ENCODE results near the gene NBAS. TPM values are rescaled to one million over a fixed set of nuclear protein-coding genes. Genes with fewer than 3 reads are reported as not detected.

The NBAS gene
- total RNA-seq, 2 experiments from 2014 or later = 28.2 to 31.8 TPM

GRCh38 chr2:15189216-15189615 lies 371.9 kb downstream of the NBAS start:
- Mint-ChIP-seq H3K36me3 (ENCODE audit: low read depth) (peaks cover 7% of the 10 kb centered on the region), H3K27me3 (ENCODE audit: low read depth) (no peaks in the 10 kb centered on the region), H3K9me3 (ENCODE audit: insufficient read depth) (no peaks in the 10 kb centered on the region), H3K27ac (no peak overlapping the region), H3K4me3 (no peak overlapping the region), H3K4me1 (ENCODE audit: low read depth) (no peaks in the 10 kb centered on the region)
- ATAC-seq (no peak), DNase-seq (no peak)
- ChIA-PET CTCF (no interaction called here), POLR2A (no interaction called here)

- Mint-ChIP-seq H3K4me3 (no peak overlapping the region), H3K4me1 (ENCODE audit: low read depth) (no peaks in the 10 kb centered on the region)
Measured at GRCh38 chr2:15187702-15188101, 373.4 kb downstream of the NBAS start.

GRCh38 chr2:15186118-15186517 lies 375.0 kb downstream of the NBAS start:
- Mint-ChIP-seq H3K9me3 (ENCODE audit: insufficient read depth) (no peaks in the 10 kb centered on the region), H3K27me3 (ENCODE audit: low read depth) (no peaks in the 10 kb centered on the region), H3K27ac (no peak overlapping the region), H3K4me3 (no peak overlapping the region), H3K4me1 (ENCODE audit: low read depth) (no peaks in the 10 kb centered on the region), H3K36me3 (ENCODE audit: low read depth) (peaks cover 5% of the 10 kb centered on the region)
- ChIA-PET POLR2A (no interaction called here), CTCF (no interaction called here)
- no peak for DNase-seq
- no peak for ATAC-seq

More at GRCh38 chr2:15187702-15188101, 373.4 kb downstream of the NBAS start:
- H3K27me3 Mint-ChIP-seq (ENCODE audit: low read depth) = no peaks in the 10 kb centered on the region
- ChIA-PET CTCF (no interaction called here), POLR2A (no interaction called here)
- ATAC-seq = no peak
- H3K36me3 Mint-ChIP-seq (ENCODE audit: low read depth) = peaks cover 5% of the 10 kb centered on the region
- no peak overlapping the region for H3K27ac Mint-ChIP-seq
- no peaks in the 10 kb centered on the region for H3K9me3 Mint-ChIP-seq (ENCODE audit: insufficient read depth)
- DNase-seq = no peak

GRCh38 chr2:15184491-15184890 lies 376.6 kb downstream of the NBAS start:
- ATAC-seq (no peak), DNase-seq (no peak)
- POLR2A ChIA-PET = no interaction called here
- CTCF ChIA-PET = no interaction called here
- Mint-ChIP-seq H3K4me1 (ENCODE audit: low read depth) (no peaks in the 10 kb centered on the region), H3K27ac (no peak overlapping the region), H3K4me3 (no peak overlapping the region), H3K27me3 (ENCODE audit: low read depth) (no peaks in the 10 kb centered on the region), H3K36me3 (ENCODE audit: low read depth) (peaks cover 5% of the 10 kb centered on the region), H3K9me3 (ENCODE audit: insufficient read depth) (no peaks in the 10 kb centered on the region)

- ChIA-PET POLR2A (no interaction called here), CTCF (no interaction called here)
- Mint-ChIP-seq H3K36me3 (ENCODE audit: low read depth) (peaks cover 10% of the 10 kb centered on the region), H3K4me1 (ENCODE audit: low read depth) (peaks cover 17% of the 10 kb centered on the region), H3K9me3 (ENCODE audit: insufficient read depth) (no peaks in the 10 kb centered on the region), H3K27ac (no peak overlapping the region), H3K27me3 (ENCODE audit: low read depth) (no peaks in the 10 kb centered on the region), H3K4me3 (no peak overlapping the region)
- ATAC-seq = no peak
- DNase-seq = no peak
Measured at GRCh38 chr2:15182275-15182674, 378.9 kb downstream of the NBAS start.

GRCh38 chr2:15181092-15181745 lies 379.9 kb downstream of the NBAS start:
- ATAC-seq (no peak), DNase-seq (no peak)
- Mint-ChIP-seq H3K9me3 (ENCODE audit: insufficient read depth) (no peaks in the 10 kb centered on the region), H3K4me3 (no peak overlapping the region), H3K27ac (no peak overlapping the region), H3K27me3 (ENCODE audit: low read depth) (no peaks in the 10 kb centered on the region), H3K4me1 (ENCODE audit: low read depth) (peaks cover 28% of the 10 kb centered on the region), H3K36me3 (ENCODE audit: low read depth) (peaks cover 15% of the 10 kb centered on the region)
- ChIA-PET CTCF (interaction anchor here (1.5 kb wide), 1 partner anchor 366 kb away, joined by 4 read pairs; no protein-coding TSS in a partner anchor), POLR2A (no interaction called here)

GRCh38 chr2:15180379-15180778 lies 380.8 kb downstream of the NBAS start:
- CTCF ChIA-PET = interaction anchor here (1.5 kb wide), 1 partner anchor 366 kb away, joined by 4 read pairs; no protein-coding TSS in a partner anchor
- peaks cover 36% of the 10 kb centered on the region for H3K4me1 Mint-ChIP-seq (ENCODE audit: low read depth)
- no peak overlapping the region for H3K27ac Mint-ChIP-seq
- no peak overlapping the region for H3K4me3 Mint-ChIP-seq
- H3K27me3 Mint-ChIP-seq (ENCODE audit: low read depth) = no peaks in the 10 kb centered on the region
- DNase-seq (no peak), ATAC-seq (no peak)
- H3K9me3 Mint-ChIP-seq (ENCODE audit: insufficient read depth) = no peaks in the 10 kb centered on the region
- POLR2A ChIA-PET = no interaction called here
- peaks cover 17% of the 10 kb centered on the region for H3K36me3 Mint-ChIP-seq (ENCODE audit: low read depth)

- ATAC-seq (no peak), DNase-seq (no peak)
- Mint-ChIP-seq H3K36me3 (ENCODE audit: low read depth) (peaks cover 17% of the 10 kb centered on the region), H3K27me3 (ENCODE audit: low read depth) (no peaks in the 10 kb centered on the region), H3K4me1 (ENCODE audit: low read depth) (peaks cover 37% of the 10 kb centered on the region), H3K4me3 (no peak overlapping the region), H3K27ac (no peak overlapping the region), H3K9me3 (ENCODE audit: insufficient read depth) (no peaks in the 10 kb centered on the region)
- POLR2A ChIA-PET = no interaction called here
- CTCF ChIA-PET = no interaction called here
Measured at GRCh38 chr2:15178946-15179345, 382.2 kb downstream of the NBAS start.

GRCh38 chr2:15177103-15177502 lies 384.0 kb downstream of the NBAS start:
- POLR2A ChIA-PET = no interaction called here
- H3K4me1 Mint-ChIP-seq (ENCODE audit: low read depth) = peaks cover 41% of the 10 kb centered on the region
- H3K4me3 Mint-ChIP-seq = peak overlapping the region; percentile 12
- H3K36me3 Mint-ChIP-seq (ENCODE audit: low read depth) = peaks cover 21% of the 10 kb centered on the region
- peak overlapping the region; percentile 55 for H3K27ac Mint-ChIP-seq
- no peaks in the 10 kb centered on the region for H3K27me3 Mint-ChIP-seq (ENCODE audit: low read depth)
- CTCF ChIA-PET = no interaction called here
- ATAC-seq = peak; percentile 97
- peak; percentile 83 for DNase-seq
- H3K9me3 Mint-ChIP-seq (ENCODE audit: insufficient read depth) = no peaks in the 10 kb centered on the region

- Mint-ChIP-seq H3K9me3 (ENCODE audit: insufficient read depth) (no peaks in the 10 kb centered on the region), H3K36me3 (ENCODE audit: low read depth) (peaks cover 21% of the 10 kb centered on the region), H3K27ac (no peak overlapping the region), H3K4me1 (ENCODE audit: low read depth) (peaks cover 41% of the 10 kb centered on the region), H3K27me3 (ENCODE audit: low read depth) (no peaks in the 10 kb centered on the region), H3K4me3 (no peak overlapping the region)
- ChIA-PET CTCF (interaction anchor here (1.3 to 2.5 kb wide), 2 partner anchors 16 to 122 kb away, joined by 3 to 9 read pairs; no protein-coding TSS in a partner anchor), POLR2A (no interaction called here)
- ATAC-seq (no peak), DNase-seq (no peak)
Measured at GRCh38 chr2:15176604-15177003, 384.5 kb downstream of the NBAS start.

- Mint-ChIP-seq H3K4me1 (ENCODE audit: low read depth) (peaks cover 41% of the 10 kb centered on the region), H3K9me3 (ENCODE audit: insufficient read depth) (no peaks in the 10 kb centered on the region), H3K36me3 (ENCODE audit: low read depth) (peaks cover 21% of the 10 kb centered on the region), H3K27me3 (ENCODE audit: low read depth) (no peaks in the 10 kb centered on the region), H3K27ac (no peak overlapping the region), H3K4me3 (no peak overlapping the region)
- DNase-seq (no peak), ATAC-seq (no peak)
- POLR2A ChIA-PET = no interaction called here
- CTCF ChIA-PET = interaction anchor here (2.5 kb wide), 1 partner anchor 14 kb away, joined by 9 read pairs; no protein-coding TSS in a partner anchor
Measured at GRCh38 chr2:15174567-15174966, 386.6 kb downstream of the NBAS start.

- ChIA-PET CTCF (no interaction called here), POLR2A (no interaction called here)
- Mint-ChIP-seq H3K36me3 (ENCODE audit: low read depth) (peaks cover 24% of the 10 kb centered on the region), H3K4me1 (ENCODE audit: low read depth) (peaks cover 35% of the 10 kb centered on the region), H3K4me3 (no peak overlapping the region), H3K9me3 (ENCODE audit: insufficient read depth) (no peaks in the 10 kb centered on the region), H3K27ac (no peak overlapping the region), H3K27me3 (ENCODE audit: low read depth) (no peaks in the 10 kb centered on the region)
- ATAC-seq (no peak), DNase-seq (no peak)
Measured at GRCh38 chr2:15173501-15173900, 387.6 kb downstream of the NBAS start.

- POLR2A ChIA-PET = no interaction called here
- Mint-ChIP-seq H3K4me1 (ENCODE audit: low read depth) (peaks cover 28% of the 10 kb centered on the region), H3K27me3 (ENCODE audit: low read depth) (no peaks in the 10 kb centered on the region), H3K9me3 (ENCODE audit: insufficient read depth) (no peaks in the 10 kb centered on the region), H3K27ac (no peak overlapping the region), H3K36me3 (ENCODE audit: low read depth) (peaks cover 20% of the 10 kb centered on the region), H3K4me3 (no peak overlapping the region)
- CTCF ChIA-PET = no interaction called here
- ATAC-seq = no peak
- DNase-seq = no peak
Measured at GRCh38 chr2:15172825-15173224, 388.3 kb downstream of the NBAS start.
